Kidney (tissue), 14 donors: ENCODE results near the gene MCRS1. TPM values are rescaled to one million over a fixed set of nuclear protein-coding genes. Genes with fewer than 3 reads are reported as not detected.

Source experiments
- DNase-seq, 5 donors: peaks; one replicate each; pipeline ENCODE4 v3.0.0-alpha.2; 2013 to 2020
- FAIRE-seq: peaks from 2 replicates; lab custom pipeline; 2012; peaks lifted over from hg19 to GRCh38; lab: Jason Lieb, UNC
- H3K27ac ChIP-seq, 2 donors: one replicate each; pipeline ENCODE4 v1.7.0; 2013; ENCODE audit warnings: low read depth in 2 of 2, low read length in 2 of 2, inconsistent platforms in 1 of 2
- H3K27me3 ChIP-seq: one replicate; pipeline ENCODE4 v1.7.1; 2013; ENCODE audit warnings: low read length, inconsistent platforms; ENCODE audit not compliant: control insufficient read depth, insufficient read depth
- H3K36me3 ChIP-seq, 3 donors: one replicate each; pipeline versions ENCODE4 v1.7.0 to v1.7.1; 2013; ENCODE audit warnings: low read length in 3 of 3, control low read depth in 1 of 3, inconsistent platforms in 1 of 3; ENCODE audit not compliant: insufficient read depth in 3 of 3, control insufficient read depth in 2 of 3
- H3K4me1 ChIP-seq, 3 donors: one replicate each; pipeline versions ENCODE4 v1.7.0 to v1.7.1; 2013; ENCODE audit warnings: low read length in 3 of 3, inconsistent platforms in 1 of 3, low read depth in 1 of 3; ENCODE audit not compliant: control insufficient read depth in 2 of 3, insufficient read depth in 2 of 3
- H3K4me3 ChIP-seq, 3 donors: one replicate each; pipeline versions ENCODE4 v1.7.0 to v1.8.1; 2013; ENCODE audit warnings: low read length in 3 of 3, control low read depth in 1 of 3, inconsistent platforms in 1 of 3
- H3K9ac ChIP-seq, 3 donors: one replicate each; pipeline versions ENCODE4 v1.7.0 to v1.7.1; 2013; ENCODE audit warnings: low read length in 3 of 3, control low read depth in 1 of 3, inconsistent platforms in 1 of 3
- H3K9me3 ChIP-seq, 3 donors: one replicate each; pipeline versions ENCODE4 v1.7.0 to v1.7.1; 2013; ENCODE audit warnings: low read length in 3 of 3, control low read depth in 1 of 3, inconsistent platforms in 1 of 3; ENCODE audit not compliant: control insufficient read depth in 2 of 3, insufficient read depth in 1 of 3
- CTCF ChIP-seq: IDR thresholded peaks from 3 replicates; pipeline ENCODE4 v1.5.1; 2012; ENCODE audit warnings: mild to moderate bottlenecking, moderate library complexity, borderline replicate concordance; ENCODE audit not compliant: insufficient read depth; ENCODE audit errors: extremely low read depth
- intact Hi-C: fragments of 100-400 bp; cut with DNase I; formaldehyde crosslinking; loops from one replicate; pipeline ENCODE4 v1.11.1; 2022
- polyA plus RNA-seq: library from polyadenylated mRNA; stranded (reverse); fragments of 350-450 nt; fragmentation: Illumina TruSeq; extraction: RNeasy Lipid Tissue Mini Kit (QIAGEN cat#74804); gene quantifications from one replicate; pipeline ENCODE4 v1.2.3, GENCODE V29; 2014; ENCODE audit warnings: low read depth, low replicate concordance; ENCODE audit not compliant: insufficient read depth
- total RNA-seq: library from RNA; stranded (reverse); fragmentation: NEBNext Ultra II Directional; extraction: Animal tissue kit (Norgen Biotek cat#: 25700); gene quantifications from one replicate; pipeline ENCODE4 v1.2.1, GENCODE V29; 2021
- donor health status: control.
- donor health status: control.
- donor health status: control.
- donor health status: control.
- donor health status: control.
- donor health status: DM: yes; HTN: yes; CAD: no.
- donor health status: Normal renal cell carcinoma (clear cell type).

The MCRS1 gene
- total and polyA plus RNA-seq, 2 donors from 2014 or later, result 60.4 to 66.8 TPM

GRCh38 chr12:49543914-49544815, 23.8 kb downstream of the MCRS1 start:
- no peak for FAIRE-seq
- no peak for TF ChIP-seq CTCF
- intact Hi-C loops, result no loop called here
- Histone ChIP-seq H3K4me1 (peaks cover 0 to 6% (median 0%) of the 10 kb centered on the region in 3 donors), H3K9ac (no peak overlapping the region), H3K4me3 (no peak overlapping the region), H3K27me3 (peaks cover 5% of the 10 kb centered on the region), H3K36me3 (no peaks in the 10 kb centered on the region), H3K27ac (no peak overlapping the region), H3K9me3 (no peaks in the 10 kb centered on the region)
- DNase-seq, result peak in 1 of 5 donors; percentile 16

GRCh38 chr12:49543221-49543913, 24.6 kb downstream of the MCRS1 start:
- H3K4me3 ChIP-seq, result no peak overlapping the region

GRCh38 chr12:49542592-49543160, 25.3 kb downstream of the MCRS1 start:
- no peak overlapping the region for H3K9ac ChIP-seq
- no peak for DNase-seq

More at GRCh38 chr12:49543221-49543913, 24.6 kb downstream of the MCRS1 start:
- Histone ChIP-seq H3K9me3 (no peaks in the 10 kb centered on the region), H3K27me3 (peaks cover 5% of the 10 kb centered on the region), H3K36me3 (no peaks in the 10 kb centered on the region), H3K9ac (no peak overlapping the region), H3K4me1 (peaks cover 0 to under 1% (median 0%) of the 10 kb centered on the region in 3 donors), H3K27ac (no peak overlapping the region)
- no peak for FAIRE-seq
- TF ChIP-seq CTCF, result no peak
- no peak for DNase-seq
- intact Hi-C loops, result no loop called here

More at GRCh38 chr12:49542592-49543160, 25.3 kb downstream of the MCRS1 start:
- Histone ChIP-seq H3K36me3 (no peaks in the 10 kb centered on the region), H3K27ac (no peak overlapping the region), H3K27me3 (peaks cover 8% of the 10 kb centered on the region), H3K9me3 (no peaks in the 10 kb centered on the region), H3K4me1 (peaks cover 0 to 7% (median 0%) of the 10 kb centered on the region in 3 donors), H3K4me3 (no peak overlapping the region)
- no peak for FAIRE-seq
- TF ChIP-seq CTCF, result no peak
- intact Hi-C loops, result no loop called here
